ENCODE results near the gene LOXL3. TPM values are rescaled to one million over a fixed set of nuclear protein-coding genes. Genes with fewer than 3 reads are reported as not detected.
A peak's percentile ranks its signal among the peaks of the same experiment; 100 is the strongest.

LOXL3 gene
- total RNA-seq, 1 experiment from 2014 or later = 4.1 TPM

- intact Hi-C loops (cut with micrococcal nuclease) = no loop called here
- Histone ChIP-seq H3K27ac (ENCODE audit: low read depth, low read length) (peak overlapping the region; percentile 91), H3K4me2 (ENCODE audit: low read length) (peak overlapping the region; percentile 99), H3K79me2 (ENCODE audit: insufficient read depth, low read length) (peaks cover 22% of the 10 kb centered on the region), H3K9ac (ENCODE audit: low read length) (peak overlapping the region; percentile 85), H3K36me3 (ENCODE audit: control insufficient read depth in 1 of 2, insufficient read depth in 2 of 2, low read length in 2 of 2) (peaks cover 3 to 16% of the 10 kb centered on the region in 2 experiments; a peak in 2 of 4 replicates), H4K20me1 (ENCODE audit: insufficient read depth) (no peaks in the 10 kb centered on the region), H2AFZ (ENCODE audit: low read depth, low read length, poor library complexity, severe bottlenecking) (no peak overlapping the region), H3K4me3 (replicated peaks in 1 of 2; ENCODE audit: low read depth in 1 of 2, low read length in 2 of 2) (peak overlapping the region; percentile 85 to 93), H3K9me3 (ENCODE audit: control insufficient read depth in 1 of 2, insufficient read depth in 1 of 2, low read depth in 1 of 2, low read length in 2 of 2) (no peaks in the 10 kb centered on the region), H3K4me1 (ENCODE audit: control insufficient read depth in 1 of 2, insufficient read depth in 2 of 2, low read length in 2 of 2) (peaks cover 22 to 41% of the 10 kb centered on the region in 2 experiments), H3K27me3 (ENCODE audit: insufficient read depth, low read length) (no peaks in the 10 kb centered on the region), H3K9me2 (ENCODE audit: insufficient read depth) (no peaks in the 10 kb centered on the region)
- no peak for DNase-seq (ENCODE audit: low read depth, low spot score)
- ChIA-PET POLR2A (interaction anchor here (0.9 to 1.8 kb wide), 3 partner anchors 18 to 50 kb away, joined by 3 to 7 read pairs (median 3); partner anchors contain the start of genes AUP1, DQX1, HTRA2 and WBP1), RAD21 (ENCODE audit: low non-redundant PET in 1 of 2, low total read pairs in 2 of 2, uncharacterized antibody in 2 of 2, unreplicated experiment in 2 of 2) (no interaction called here), CTCF (no interaction called here)
- TSS peak; percentile 74 for BruUV-seq (replicated peaks)
- TF ChIP-seq CBX3 (IDR thresholded peaks at IDR 0.05; ENCODE audit: low read depth) = no peak
- peak; percentile 58; the same call in 1 of the 2 replicates for TF ChIP-seq ZFX (IDR thresholded peaks at IDR 0.05)
- TF ChIP-seq JUND (IDR thresholded peaks at IDR 0.05) = no peak
- no peak for TF ChIP-seq ATF3 (IDR thresholded peaks at IDR 0.05)
- TF ChIP-seq ZBTB33 (IDR thresholded peaks at IDR 0.05; ENCODE audit: extremely low read depth, insufficient replicate concordance, low read length) = no peak
- ATAC-seq = peak; percentile 48
Observed at GRCh38 chr2:74507926-74508520, 45.7 kb downstream of the LOXL3 start.
